Measurements from ENCODE around the gene TRIM31.
A peak's percentile ranks its signal among the peaks of the same experiment; 100 is the strongest.

Gene TRIM31

GRCh38 chr6:30113841-30114240 lies 951 bp upstream of the TRIM31 start:
- Histone ChIP-seq H4K91ac (ENCODE audit: low read depth, low read length) (no peak overlapping the region), H3K18ac (ENCODE audit: low read length) (no peak overlapping the region), H3K79me1 (ENCODE audit: low read length) (no peaks in the 10 kb centered on the region), H3K27me3 (ENCODE audit: insufficient read depth, low read length) (no peaks in the 10 kb centered on the region), H2AK5ac (ENCODE audit: low read length) (no peak overlapping the region), H4K12ac (ENCODE audit: low read depth, low read length) (no peak overlapping the region), H3K4me1 (ENCODE audit: control insufficient read depth in 1 of 2, insufficient read depth in 2 of 2, low read length in 2 of 2) (no peaks in the 10 kb centered on the region), H3K27ac (ENCODE audit: low read depth, low read length) (no peak overlapping the region), H3K4ac (ENCODE audit: low read depth, low read length) (no peak overlapping the region), H3K9ac (ENCODE audit: low read length) (no peak overlapping the region), H3K4me2 (ENCODE audit: low read length) (no peak overlapping the region), H2BK5ac (ENCODE audit: low read depth, low read length, poor library complexity) (no peak overlapping the region), H2BK120ac (ENCODE audit: insufficient read depth, low read length, poor library complexity) (no peak overlapping the region), H4K8ac (ENCODE audit: low read depth, low read length) (no peak overlapping the region), H3K79me2 (ENCODE audit: control insufficient read depth, insufficient read depth, low read length, poor library complexity) (no peaks in the 10 kb centered on the region), H3K23ac (ENCODE audit: low read length) (no peak overlapping the region), H2AFZ (ENCODE audit: insufficient read depth, low read length, poor library complexity) (no peak overlapping the region), H3K14ac (ENCODE audit: low read length) (no peak overlapping the region), H2BK12ac (ENCODE audit: low read length) (no peak overlapping the region), H3K9me3 (ENCODE audit: insufficient read depth, low read depth, low read length) (no peaks in the 10 kb centered on the region), H3K4me3 (ENCODE audit: low read depth, low read length) (no peak overlapping the region), H3K36me3 (ENCODE audit: control insufficient read depth in 1 of 2, insufficient read depth in 2 of 2, low read length in 2 of 2) (no peaks in the 10 kb centered on the region)
- WGBS (ENCODE audit: extremely low coverage, insufficient coverage, insufficient read length), result no CpG with 5 or more reads among the region's 1 CpG
- DNase-seq, result no peak

- no peak for DNase-seq
Observed at GRCh38 chr6:30112402-30112994, 392 bp downstream of the TRIM31 start.

GRCh38 chr6:30111266-30111856 lies 1.5 kb downstream of the TRIM31 start:
- no peak for DNase-seq
- peak overlapping the region; percentile 56 for H3K4me3 ChIP-seq (ENCODE audit: low read depth, low read length)
- no peak overlapping the region for H3K4ac ChIP-seq (ENCODE audit: low read depth, low read length)
- H3K23ac ChIP-seq (ENCODE audit: low read length), result no peak overlapping the region
- no peak overlapping the region for H3K4me2 ChIP-seq (ENCODE audit: low read length)
- H3K27me3 ChIP-seq (ENCODE audit: insufficient read depth, low read length), result no peaks in the 10 kb centered on the region
- H2AFZ ChIP-seq (ENCODE audit: insufficient read depth, low read length, poor library complexity), result no peak overlapping the region
- H3K9me3 ChIP-seq (ENCODE audit: insufficient read depth, low read depth, low read length), result no peaks in the 10 kb centered on the region
- no peaks in the 10 kb centered on the region for H3K79me1 ChIP-seq (ENCODE audit: low read length)
- H4K91ac ChIP-seq (ENCODE audit: low read depth, low read length), result no peak overlapping the region
- WGBS (ENCODE audit: extremely low coverage, insufficient coverage, insufficient read length), result no CpG with 5 or more reads among the region's 27 CpGs
- no peak overlapping the region for H4K12ac ChIP-seq (ENCODE audit: low read depth, low read length)
- no peak overlapping the region for H3K9ac ChIP-seq (ENCODE audit: low read length)
- H3K79me2 ChIP-seq (ENCODE audit: control insufficient read depth, insufficient read depth, low read length, poor library complexity), result no peaks in the 10 kb centered on the region
- H2BK12ac ChIP-seq (ENCODE audit: low read length), result no peak overlapping the region
- H3K14ac ChIP-seq (ENCODE audit: low read length), result no peak overlapping the region
- H2BK5ac ChIP-seq (ENCODE audit: low read depth, low read length, poor library complexity), result no peak overlapping the region
- no peak overlapping the region for H3K18ac ChIP-seq (ENCODE audit: low read length)
- H4K8ac ChIP-seq (ENCODE audit: low read depth, low read length), result no peak overlapping the region
- H3K36me3 ChIP-seq (ENCODE audit: control insufficient read depth in 1 of 2, insufficient read depth in 2 of 2, low read length in 2 of 2), result no peaks in the 10 kb centered on the region
- no peak overlapping the region for H2BK120ac ChIP-seq (ENCODE audit: insufficient read depth, low read length, poor library complexity)
- H3K4me1 ChIP-seq (ENCODE audit: control insufficient read depth in 1 of 2, insufficient read depth in 2 of 2, low read length in 2 of 2), result no peaks in the 10 kb centered on the region
- H2AK5ac ChIP-seq (ENCODE audit: low read length), result no peak overlapping the region
- no peak overlapping the region for H3K27ac ChIP-seq (ENCODE audit: low read depth, low read length)

More at GRCh38 chr6:30112402-30112994, 392 bp downstream of the TRIM31 start:
- no peak overlapping the region for H3K27ac ChIP-seq (ENCODE audit: low read depth, low read length)
- no peak overlapping the region for H4K91ac ChIP-seq (ENCODE audit: low read depth, low read length)
- H3K9me3 ChIP-seq (ENCODE audit: insufficient read depth, low read depth, low read length), result no peaks in the 10 kb centered on the region
- H2AK5ac ChIP-seq (ENCODE audit: low read length), result no peak overlapping the region
- no peak overlapping the region for H3K4ac ChIP-seq (ENCODE audit: low read depth, low read length)
- H3K9ac ChIP-seq (ENCODE audit: low read length), result no peak overlapping the region
- H2BK5ac ChIP-seq (ENCODE audit: low read depth, low read length, poor library complexity), result no peak overlapping the region
- no peaks in the 10 kb centered on the region for H3K36me3 ChIP-seq (ENCODE audit: control insufficient read depth in 1 of 2, insufficient read depth in 2 of 2, low read length in 2 of 2)
- H3K4me2 ChIP-seq (ENCODE audit: low read length), result no peak overlapping the region
- H3K4me1 ChIP-seq (ENCODE audit: control insufficient read depth in 1 of 2, insufficient read depth in 2 of 2, low read length in 2 of 2), result no peaks in the 10 kb centered on the region
- H3K27me3 ChIP-seq (ENCODE audit: insufficient read depth, low read length), result no peaks in the 10 kb centered on the region
- H2BK12ac ChIP-seq (ENCODE audit: low read length), result no peak overlapping the region
- H3K23ac ChIP-seq (ENCODE audit: low read length), result no peak overlapping the region
- no CpG with 5 or more reads among the region's 10 CpGs for WGBS (ENCODE audit: extremely low coverage, insufficient coverage, insufficient read length)
- H4K8ac ChIP-seq (ENCODE audit: low read depth, low read length), result no peak overlapping the region
- no peaks in the 10 kb centered on the region for H3K79me2 ChIP-seq (ENCODE audit: control insufficient read depth, insufficient read depth, low read length, poor library complexity)
- H3K14ac ChIP-seq (ENCODE audit: low read length), result no peak overlapping the region
- no peak overlapping the region for H3K18ac ChIP-seq (ENCODE audit: low read length)
- H4K12ac ChIP-seq (ENCODE audit: low read depth, low read length), result no peak overlapping the region
- H2BK120ac ChIP-seq (ENCODE audit: insufficient read depth, low read length, poor library complexity), result no peak overlapping the region
- H2AFZ ChIP-seq (ENCODE audit: insufficient read depth, low read length, poor library complexity), result no peak overlapping the region
- no peak overlapping the region for H3K4me3 ChIP-seq (ENCODE audit: low read depth, low read length)
- H3K79me1 ChIP-seq (ENCODE audit: low read length), result no peaks in the 10 kb centered on the region

GRCh38 chr6:30104661-30105060 lies 8.2 kb downstream of the TRIM31 start:
- H3K79me2 ChIP-seq (ENCODE audit: control insufficient read depth, insufficient read depth, low read length, poor library complexity), result no peaks in the 10 kb centered on the region
- no peak overlapping the region for H3K9ac ChIP-seq (ENCODE audit: low read length)
- no peaks in the 10 kb centered on the region for H3K79me1 ChIP-seq (ENCODE audit: low read length)
- H3K4ac ChIP-seq (ENCODE audit: low read depth, low read length), result no peak overlapping the region
- no peak overlapping the region for H4K8ac ChIP-seq (ENCODE audit: low read depth, low read length)
- no peak overlapping the region for H2BK12ac ChIP-seq (ENCODE audit: low read length)
- H3K14ac ChIP-seq (ENCODE audit: low read length), result no peak overlapping the region
- H3K36me3 ChIP-seq (ENCODE audit: control insufficient read depth in 1 of 2, insufficient read depth in 2 of 2, low read length in 2 of 2), result no peaks in the 10 kb centered on the region
- H2BK5ac ChIP-seq (ENCODE audit: low read depth, low read length, poor library complexity), result no peak overlapping the region
- no peak for DNase-seq
- no peak overlapping the region for H4K12ac ChIP-seq (ENCODE audit: low read depth, low read length)
- H3K27ac ChIP-seq (ENCODE audit: low read depth, low read length), result no peak overlapping the region
- peaks cover 5 to 13% of the 10 kb centered on the region in 2 experiments for H3K4me1 ChIP-seq (ENCODE audit: control insufficient read depth in 1 of 2, insufficient read depth in 2 of 2, low read length in 2 of 2)
- no peaks in the 10 kb centered on the region for H3K9me3 ChIP-seq (ENCODE audit: insufficient read depth, low read depth, low read length)
- no peak overlapping the region for H3K4me3 ChIP-seq (ENCODE audit: low read depth, low read length)
- H3K4me2 ChIP-seq (ENCODE audit: low read length), result no peak overlapping the region
- H2AK5ac ChIP-seq (ENCODE audit: low read length), result no peak overlapping the region
- no peak overlapping the region for H2AFZ ChIP-seq (ENCODE audit: insufficient read depth, low read length, poor library complexity)
- no peak overlapping the region for H2BK120ac ChIP-seq (ENCODE audit: insufficient read depth, low read length, poor library complexity)
- H3K27me3 ChIP-seq (ENCODE audit: insufficient read depth, low read length), result peaks cover 29% of the 10 kb centered on the region
- WGBS (ENCODE audit: extremely low coverage, insufficient coverage, insufficient read length), result no CpG with 5 or more reads among the region's 2 CpGs
- no peak overlapping the region for H3K18ac ChIP-seq (ENCODE audit: low read length)
- no peak overlapping the region for H3K23ac ChIP-seq (ENCODE audit: low read length)
- no peak overlapping the region for H4K91ac ChIP-seq (ENCODE audit: low read depth, low read length)

All from trophoblast cell (in vitro differentiated cells and primary cell).